ENCODE results near the gene NDUFA8.

GRCh38 chr9:122188369-122188768 is 28.8 kb upstream of the NDUFA8 start:
- no peak for TF ChIP-seq CTCF (IDR thresholded peaks at IDR 0.05 in 8 of 11, conservative IDR thresholded peaks at IDR 0.05 in 3 of 11)
- TF ChIP-seq POLR2AphosphoS5 (IDR thresholded peaks at IDR 0.05): no peak
